Measurements from ENCODE around the gene R3HDM4.

Gene R3HDM4

GRCh38 chr19:912181-913079 is 589 bp downstream of the R3HDM4 start:
- no peak for DNase-seq (ENCODE audit: low read depth)
- no peak for TF ChIP-seq CTCF (conservative IDR thresholded peaks at IDR 0.05; ENCODE audit: low read length)
- peak overlapping the region; percentile 89 for H3K4me3 ChIP-seq (ENCODE audit: low read length)

GRCh38 chr19:911197-912033 is 1.6 kb downstream of the R3HDM4 start:
- peak overlapping the region; percentile 35; the same call in 1 of the 2 replicates for H3K4me3 ChIP-seq (ENCODE audit: low read length)
- TF ChIP-seq CTCF (conservative IDR thresholded peaks at IDR 0.05; ENCODE audit: low read length): no peak
- no peak for DNase-seq (ENCODE audit: low read depth)

GRCh38 chr19:907183-907853 is 5.7 kb downstream of the R3HDM4 start:
- no peak for DNase-seq (ENCODE audit: low read depth)
- no peak overlapping the region for H3K4me3 ChIP-seq (ENCODE audit: low read length)
- no peak for TF ChIP-seq CTCF (conservative IDR thresholded peaks at IDR 0.05; ENCODE audit: low read length)

GRCh38 chr19:906480-906879 is 6.5 kb downstream of the R3HDM4 start:
- DNase-seq (ENCODE audit: low read depth): no peak
- no peak overlapping the region for H3K4me3 ChIP-seq (ENCODE audit: low read length)
- no peak for TF ChIP-seq CTCF (conservative IDR thresholded peaks at IDR 0.05; ENCODE audit: low read length)

GRCh38 chr19:904545-904944 is 8.5 kb downstream of the R3HDM4 start:
- DNase-seq (ENCODE audit: low read depth): no peak
- no peak for TF ChIP-seq CTCF (conservative IDR thresholded peaks at IDR 0.05; ENCODE audit: low read length)

GRCh38 chr19:903266-903797 is 9.7 kb downstream of the R3HDM4 start:
- DNase-seq (ENCODE audit: low read depth): no peak
- no peak for TF ChIP-seq CTCF (conservative IDR thresholded peaks at IDR 0.05; ENCODE audit: low read length)

More at GRCh38 chr19:904545-904944, 8.5 kb downstream of the R3HDM4 start:
- no peak overlapping the region for H3K4me3 ChIP-seq (ENCODE audit: low read length)

More at GRCh38 chr19:903266-903797, 9.7 kb downstream of the R3HDM4 start:
- H3K4me3 ChIP-seq (ENCODE audit: low read length): no peak overlapping the region
